ENCODE measurements around the gene INCA1. TPM values are rescaled to one million over a fixed set of nuclear protein-coding genes. Genes with fewer than 3 reads are reported as not detected.

The INCA1 gene
- total and polyA plus RNA-seq, 2 experiments from 2014 or later, result 2.7 to 4.1 TPM

GRCh38 chr17:5034063-5034462 lies 36.7 kb upstream of the INCA1 start:
- no peaks in the 10 kb centered on the region for H4K20me1 ChIP-seq (ENCODE audit: insufficient read depth, poor library complexity, severe bottlenecking)
- H3K27me3 ChIP-seq, result peaks cover 16% of the 10 kb centered on the region
- H3K36me3 ChIP-seq (replicated peaks; ENCODE audit: insufficient read depth, low read depth), result no peaks in the 10 kb centered on the region
- TF ChIP-seq CTCF (IDR thresholded peaks at IDR 0.05; ENCODE audit: poor library complexity), result no peak
- no peak for TF ChIP-seq EZH2phosphoT487 (IDR thresholded peaks at IDR 0.05; ENCODE audit: low read depth, severe bottlenecking, unreplicated experiment)
- TF ChIP-seq EZH2 (IDR thresholded peaks at IDR 0.05; ENCODE audit: borderline replicate concordance), result no peak
- no peak overlapping the region for H3K4me2 ChIP-seq
- DNase-seq (ENCODE audit: low spot score), result no peak
- 100% methylated on average over 5 of the region's 5 CpGs for WGBS (ENCODE audit: low lambda C conversion rate, missing lambda C conversion rate)
- H3K9me2 ChIP-seq (replicated peaks; ENCODE audit: insufficient read depth), result no peaks in the 10 kb centered on the region
- H3K27ac ChIP-seq, result no peak overlapping the region
- H3K4me3 ChIP-seq, result no peak overlapping the region
- no peaks in the 10 kb centered on the region for H3K9me3 ChIP-seq (ENCODE audit: low read depth)
- peaks cover 4% of the 10 kb centered on the region for H3K4me1 ChIP-seq (ENCODE audit: insufficient read depth)
- H3K79me2 ChIP-seq, result no peaks in the 10 kb centered on the region
- no peak overlapping the region for H2AFZ ChIP-seq

- Histone ChIP-seq H3K27me3 (peaks cover 16% of the 10 kb centered on the region), H3K4me2 (no peak overlapping the region), H2AFZ (no peak overlapping the region), H3K36me3 (replicated peaks; ENCODE audit: insufficient read depth, low read depth) (no peaks in the 10 kb centered on the region), H3K9me3 (ENCODE audit: low read depth) (no peaks in the 10 kb centered on the region), H3K9me2 (replicated peaks; ENCODE audit: insufficient read depth) (no peaks in the 10 kb centered on the region), H3K4me1 (ENCODE audit: insufficient read depth) (peaks cover 4% of the 10 kb centered on the region), H4K20me1 (ENCODE audit: insufficient read depth, poor library complexity, severe bottlenecking) (no peaks in the 10 kb centered on the region), H3K4me3 (no peak overlapping the region), H3K27ac (no peak overlapping the region), H3K79me2 (no peaks in the 10 kb centered on the region)
- TF ChIP-seq EZH2 (IDR thresholded peaks at IDR 0.05; ENCODE audit: borderline replicate concordance), result no peak
- TF ChIP-seq EZH2phosphoT487 (IDR thresholded peaks at IDR 0.05; ENCODE audit: low read depth, severe bottlenecking, unreplicated experiment), result no peak
- no peak for TF ChIP-seq CTCF (IDR thresholded peaks at IDR 0.05; ENCODE audit: poor library complexity)
- no peak for DNase-seq (ENCODE audit: low spot score)
- 94% methylated on average over 13 of the region's 13 CpGs for WGBS (ENCODE audit: low lambda C conversion rate, missing lambda C conversion rate)
Observed at GRCh38 chr17:5033352-5034015, 36.2 kb upstream of the INCA1 start.

- TF ChIP-seq EZH2phosphoT487 (IDR thresholded peaks at IDR 0.05; ENCODE audit: low read depth, severe bottlenecking, unreplicated experiment) (no peak), CTCF (IDR thresholded peaks at IDR 0.05; ENCODE audit: poor library complexity) (no peak), EZH2 (IDR thresholded peaks at IDR 0.05; ENCODE audit: borderline replicate concordance) (no peak)
- H4K20me1 ChIP-seq (ENCODE audit: insufficient read depth, poor library complexity, severe bottlenecking), result no peaks in the 10 kb centered on the region
- no peaks in the 10 kb centered on the region for H3K9me2 ChIP-seq (replicated peaks; ENCODE audit: insufficient read depth)
- H3K79me2 ChIP-seq, result no peaks in the 10 kb centered on the region
- no peak for DNase-seq (ENCODE audit: low spot score)
- no peak overlapping the region for H2AFZ ChIP-seq
- no peaks in the 10 kb centered on the region for H3K9me3 ChIP-seq (ENCODE audit: low read depth)
- no peaks in the 10 kb centered on the region for H3K36me3 ChIP-seq (replicated peaks; ENCODE audit: insufficient read depth, low read depth)
- H3K27ac ChIP-seq, result no peak overlapping the region
- peaks cover 16% of the 10 kb centered on the region for H3K27me3 ChIP-seq
- 88% methylated on average over 6 of the region's 6 CpGs for WGBS (ENCODE audit: low lambda C conversion rate, missing lambda C conversion rate)
- no peak overlapping the region for H3K4me2 ChIP-seq
- no peak overlapping the region for H3K4me3 ChIP-seq
- H3K4me1 ChIP-seq (ENCODE audit: insufficient read depth), result peaks cover 4% of the 10 kb centered on the region
Observed at GRCh38 chr17:5032865-5033264, 35.5 kb upstream of the INCA1 start.

Measured in hepatocyte (in vitro differentiated cells).